Type B pancreatic cell (in vitro differentiated cells): Measurements from ENCODE around the gene LRRC38. TPM values are rescaled to one million over a fixed set of nuclear protein-coding genes. Genes with fewer than 3 reads are reported as not detected.

Experiments used
- DNase-seq: peaks from one replicate; pipeline ENCODE4 v3.0.0; 2021; ENCODE audit warnings: mixed read lengths; ENCODE audit not compliant: unreplicated experiment; ENCODE audit errors: extremely low spot score
- H3K27ac Mint-ChIP-seq: 2 replicates; pipeline ENCODE4 v1.8.0; 2021; ENCODE audit warnings: mild to moderate bottlenecking, mixed read lengths
- H3K27me3 Mint-ChIP-seq: 2 replicates; pipeline ENCODE4 v1.8.0; 2021; ENCODE audit warnings: mixed read lengths
- H3K36me3 Mint-ChIP-seq: 2 replicates; pipeline ENCODE4 v1.8.0; 2021; ENCODE audit warnings: mixed read lengths
- H3K4me1 Mint-ChIP-seq: one replicate; pipeline ENCODE4 v1.8.0; 2021; ENCODE audit warnings: mixed read lengths; ENCODE audit not compliant: unreplicated experiment
- H3K4me3 Mint-ChIP-seq: 2 replicates; pipeline ENCODE4 v1.8.0; 2021; ENCODE audit warnings: mild to moderate bottlenecking, mixed read lengths
- H3K9me3 Mint-ChIP-seq: 2 replicates; pipeline ENCODE4 v1.8.0; 2021; ENCODE audit warnings: mixed read lengths
- CTCF ChIP-seq: fragments of 200-600 bp; sonication (generic); conservative IDR thresholded peaks from 2 replicates; pipeline ENCODE4 v1.5.0; 2021; ENCODE audit warnings: antibody characterized with exemption, mild to moderate bottlenecking
- total RNA-seq: library from RNA; stranded (reverse); gene quantifications from 2 replicates; pipeline ENCODE4 v1.2.1, GENCODE V29; 2021; ENCODE audit warnings: low replicate concordance

The LRRC38 gene
- total RNA-seq, 1 donor from 2014 or later = 2.6 TPM

GRCh38 chr1:13536571-13536970 is 22.8 kb upstream of the LRRC38 start:
- Mint-ChIP-seq H3K27me3 (no peaks in the 10 kb centered on the region), H3K36me3 (no peaks in the 10 kb centered on the region), H3K4me1 (no peaks in the 10 kb centered on the region), H3K27ac (no peak overlapping the region), H3K9me3 (no peaks in the 10 kb centered on the region), H3K4me3 (no peak overlapping the region)
- no peak for DNase-seq
- no peak for TF ChIP-seq CTCF

GRCh38 chr1:13535227-13535626 is 21.4 kb upstream of the LRRC38 start:
- no peak for DNase-seq
- no peak overlapping the region for H3K4me3 Mint-ChIP-seq
- no peaks in the 10 kb centered on the region for H3K27me3 Mint-ChIP-seq
- H3K4me1 Mint-ChIP-seq = no peaks in the 10 kb centered on the region
- H3K9me3 Mint-ChIP-seq = no peaks in the 10 kb centered on the region
- H3K36me3 Mint-ChIP-seq = no peaks in the 10 kb centered on the region
- H3K27ac Mint-ChIP-seq = no peak overlapping the region
- no peak for TF ChIP-seq CTCF

- no peak for TF ChIP-seq CTCF
- H3K4me3 Mint-ChIP-seq = no peak overlapping the region
- H3K36me3 Mint-ChIP-seq = no peaks in the 10 kb centered on the region
- no peak for DNase-seq
- H3K9me3 Mint-ChIP-seq = peaks cover 3% of the 10 kb centered on the region
- H3K4me1 Mint-ChIP-seq = no peaks in the 10 kb centered on the region
- peaks cover 3% of the 10 kb centered on the region for H3K27me3 Mint-ChIP-seq
- H3K27ac Mint-ChIP-seq = no peak overlapping the region
Observed at GRCh38 chr1:13528320-13528719, 14.5 kb upstream of the LRRC38 start.

- peaks cover 23% of the 10 kb centered on the region for H3K27me3 Mint-ChIP-seq
- no peak for DNase-seq
- H3K36me3 Mint-ChIP-seq = no peaks in the 10 kb centered on the region
- H3K27ac Mint-ChIP-seq = no peak overlapping the region
- no peak overlapping the region for H3K4me3 Mint-ChIP-seq
- no peaks in the 10 kb centered on the region for H3K4me1 Mint-ChIP-seq
- TF ChIP-seq CTCF = no peak
- H3K9me3 Mint-ChIP-seq = peaks cover 3% of the 10 kb centered on the region
Observed at GRCh38 chr1:13523780-13524477, 10.1 kb upstream of the LRRC38 start.

GRCh38 chr1:13520985-13521384 is 7.2 kb upstream of the LRRC38 start:
- H3K9me3 Mint-ChIP-seq = peaks cover 3% of the 10 kb centered on the region

More at GRCh38 chr1:13520985-13521384, 7.2 kb upstream of the LRRC38 start:
- H3K27ac Mint-ChIP-seq = no peak overlapping the region
- no peaks in the 10 kb centered on the region for H3K4me1 Mint-ChIP-seq
- TF ChIP-seq CTCF = no peak
- no peak for DNase-seq
- no peaks in the 10 kb centered on the region for H3K36me3 Mint-ChIP-seq
- H3K4me3 Mint-ChIP-seq = no peak overlapping the region
- peaks cover 53% of the 10 kb centered on the region for H3K27me3 Mint-ChIP-seq
